DOHH2 (cell line): Measurements from ENCODE around the gene ESYT1.

ENCODE experiments used
- H3F3A ChIP-seq: fragments of 200-600 bp; sonication (generic), shearing (Covaris generic); 2 replicates; pipeline ENCODE4 v1.6.0; 2016; ENCODE audit warnings: antibody characterized with exemption, mild to moderate bottlenecking; ENCODE audit not compliant: control insufficient read depth, insufficient read depth
- H3K27ac ChIP-seq: fragments of 200-600 bp; sonication (generic); 2 replicates; pipeline ENCODE4 v1.5.1; 2014; ENCODE audit warnings: low read depth, mild to moderate bottlenecking, low read length, moderate library complexity
- H3K27me3 ChIP-seq: fragments of 200-600 bp; sonication (generic); 2 replicates; pipeline ENCODE4 v1.6.1; 2014; ENCODE audit warnings: mild to moderate bottlenecking, low read length, mixed read lengths; ENCODE audit not compliant: control insufficient read depth
- H3K36me3 ChIP-seq: fragments of 200-600 bp; sonication (generic); 2 replicates; pipeline ENCODE4 v1.6.1; 2014; ENCODE audit warnings: mild to moderate bottlenecking, low read length, moderate library complexity, mixed read lengths; ENCODE audit not compliant: control insufficient read depth
- H3K4me1 ChIP-seq: fragments of 200-600 bp; sonication (generic); 2 replicates; pipeline ENCODE4 v1.6.1; 2014; ENCODE audit warnings: mild to moderate bottlenecking, low read length, mixed read lengths; ENCODE audit not compliant: control insufficient read depth
- H3K4me2 ChIP-seq: fragments of 200-600 bp; sonication (generic); 2 replicates; pipeline ENCODE4 v1.6.0; 2014; ENCODE audit warnings: mild to moderate bottlenecking, low read length, moderate library complexity
- H3K4me3 ChIP-seq: fragments of 200-600 bp; sonication (generic); 2 replicates; pipeline ENCODE4 v1.5.1; 2014; ENCODE audit warnings: mild to moderate bottlenecking, low read length, mixed read lengths
- H3K79me2 ChIP-seq: fragments of 200-600 bp; sonication (generic); 2 replicates; pipeline ENCODE4 v1.6.1; 2014; ENCODE audit warnings: mild to moderate bottlenecking, low read length, mixed read lengths; ENCODE audit not compliant: control insufficient read depth
- H3K9me2 ChIP-seq: fragments of 200-600 bp; sonication (generic); replicated peaks from 2 replicates; pipeline ENCODE4 v1.6.1; 2014; ENCODE audit warnings: mild to moderate bottlenecking, low read length, mixed read lengths; ENCODE audit not compliant: control insufficient read depth
- H3K9me3 ChIP-seq: fragments of 200-600 bp; sonication (generic); 2 replicates; pipeline ENCODE4 v1.6.1; 2014; ENCODE audit warnings: antibody characterized with exemption, low read length, mixed read lengths; ENCODE audit not compliant: control insufficient read depth, insufficient read depth
- H4K20me1 ChIP-seq: fragments of 200-600 bp; sonication (generic); 2 replicates; pipeline ENCODE4 v1.6.0; 2014; ENCODE audit warnings: low read depth, mild to moderate bottlenecking, antibody characterized with exemption, low read length, moderate library complexity; ENCODE audit not compliant: control insufficient read depth, insufficient read depth
- EZH2phosphoT487 ChIP-seq: fragments of 200-600 bp; sonication (generic); IDR thresholded peaks from 2 replicates; pipeline ENCODE4 v1.6.1; 2017; ENCODE audit warnings: borderline replicate concordance, mild to moderate bottlenecking, antibody characterized with exemption, low read length, moderate library complexity, mixed read lengths
- TF ChIP-seq, protein P1 (sequence below): fragments of 200-600 bp; sonication (generic); IDR thresholded peaks from one replicate; pipeline ENCODE4 v1.5.1; 2014; ENCODE audit warnings: antibody characterized with exemption, mild to moderate bottlenecking, low read depth, low read length; ENCODE audit not compliant: poor library complexity, severe bottlenecking

The ESYT1 gene

DNA sequence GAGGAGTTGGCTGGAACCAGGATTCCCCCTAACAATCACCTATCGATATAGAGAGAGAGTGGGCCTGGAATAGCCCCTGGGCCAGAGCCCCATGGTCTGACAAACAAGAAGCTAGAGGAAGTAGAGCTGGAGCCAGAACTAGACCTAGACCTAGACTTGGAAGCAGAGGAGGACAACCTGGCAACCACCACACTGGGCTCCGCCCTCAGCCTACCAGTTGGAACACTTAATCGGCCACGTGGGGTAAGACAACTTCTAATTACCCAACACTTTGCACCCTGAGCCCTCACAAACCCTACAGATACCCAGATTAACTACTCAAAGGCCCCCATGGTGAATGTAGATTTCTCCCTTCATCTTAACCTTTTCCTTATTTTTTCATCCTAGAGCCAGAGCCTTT lies 28.3 kb upstream of the ESYT1 start:
- Histone ChIP-seq H3K9me3 (no peaks in the 10 kb centered on the region), H3K79me2 (peaks cover 15% of the 10 kb centered on the region), H4K20me1 (no peaks in the 10 kb centered on the region), H3K27ac (no peak overlapping the region), H3K4me1 (peaks cover 11% of the 10 kb centered on the region), H3K4me2 (no peak overlapping the region), H3K4me3 (no peak overlapping the region), H3K36me3 (peaks cover 4% of the 10 kb centered on the region), H3F3A (no peaks in the 10 kb centered on the region), H3K9me2 (no peaks in the 10 kb centered on the region), H3K27me3 (peaks cover 31% of the 10 kb centered on the region)
- no peak for TF ChIP-seq EZH2phosphoT487

DNA sequence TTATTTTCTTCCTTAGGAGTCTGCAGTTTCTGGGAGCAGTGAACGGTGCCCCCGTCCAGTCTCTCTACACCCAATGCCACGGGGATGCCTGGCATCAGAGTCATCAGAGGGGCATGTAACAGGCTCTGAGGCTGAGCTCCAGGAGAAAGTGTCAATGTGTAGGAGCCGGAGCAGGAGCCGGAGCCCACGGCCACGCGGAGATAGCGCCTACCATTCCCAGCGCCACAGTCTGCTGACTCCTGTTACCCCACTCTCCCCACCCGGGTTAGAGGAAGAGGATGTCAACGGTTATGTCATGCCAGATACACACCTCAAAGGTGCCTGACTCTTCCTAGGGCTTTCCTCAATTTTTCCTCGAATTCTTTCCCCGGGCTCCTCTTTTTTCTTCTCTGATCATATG lies 27.0 kb upstream of the ESYT1 start:
- peaks cover 17% of the 10 kb centered on the region for H3K36me3 ChIP-seq
- H3K4me1 ChIP-seq, result peaks cover 16% of the 10 kb centered on the region
- H4K20me1 ChIP-seq, result peaks cover 5% of the 10 kb centered on the region
- peaks cover 28% of the 10 kb centered on the region for H3K79me2 ChIP-seq
- H3K4me3 ChIP-seq, result no peak overlapping the region
- no peak for TF ChIP-seq EZH2phosphoT487
- no peaks in the 10 kb centered on the region for H3K9me3 ChIP-seq
- H3K4me2 ChIP-seq, result no peak overlapping the region
- H3K9me2 ChIP-seq, result no peaks in the 10 kb centered on the region
- peaks cover 5% of the 10 kb centered on the region for H3F3A ChIP-seq
- no peak overlapping the region for H3K27ac ChIP-seq
- peaks cover 20% of the 10 kb centered on the region for H3K27me3 ChIP-seq

DNA sequence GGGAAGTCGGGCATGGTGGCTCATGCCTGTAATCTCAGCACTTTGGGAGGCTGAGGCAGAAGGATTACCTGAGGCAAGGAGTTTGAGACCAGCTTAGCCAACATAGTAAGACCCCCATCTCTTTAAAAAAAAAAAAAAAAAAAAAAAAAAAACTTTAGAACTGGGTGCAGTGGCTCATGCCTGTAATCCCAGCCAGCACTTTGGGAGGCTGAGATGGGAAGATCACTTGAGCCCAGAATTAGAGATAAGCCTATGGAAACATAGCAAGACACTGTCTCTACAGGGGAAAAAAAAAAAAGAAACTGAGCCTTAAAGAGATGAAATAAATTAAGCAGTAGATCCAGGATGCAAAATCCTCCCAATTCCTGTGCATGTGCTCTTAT lies 25.4 kb upstream of the ESYT1 start:
- H3K36me3 ChIP-seq, result peaks cover 33% of the 10 kb centered on the region
- H3F3A ChIP-seq, result peaks cover 14% of the 10 kb centered on the region
- H3K4me2 ChIP-seq, result peak overlapping the region; percentile 77
- TF ChIP-seq, protein P1, sequence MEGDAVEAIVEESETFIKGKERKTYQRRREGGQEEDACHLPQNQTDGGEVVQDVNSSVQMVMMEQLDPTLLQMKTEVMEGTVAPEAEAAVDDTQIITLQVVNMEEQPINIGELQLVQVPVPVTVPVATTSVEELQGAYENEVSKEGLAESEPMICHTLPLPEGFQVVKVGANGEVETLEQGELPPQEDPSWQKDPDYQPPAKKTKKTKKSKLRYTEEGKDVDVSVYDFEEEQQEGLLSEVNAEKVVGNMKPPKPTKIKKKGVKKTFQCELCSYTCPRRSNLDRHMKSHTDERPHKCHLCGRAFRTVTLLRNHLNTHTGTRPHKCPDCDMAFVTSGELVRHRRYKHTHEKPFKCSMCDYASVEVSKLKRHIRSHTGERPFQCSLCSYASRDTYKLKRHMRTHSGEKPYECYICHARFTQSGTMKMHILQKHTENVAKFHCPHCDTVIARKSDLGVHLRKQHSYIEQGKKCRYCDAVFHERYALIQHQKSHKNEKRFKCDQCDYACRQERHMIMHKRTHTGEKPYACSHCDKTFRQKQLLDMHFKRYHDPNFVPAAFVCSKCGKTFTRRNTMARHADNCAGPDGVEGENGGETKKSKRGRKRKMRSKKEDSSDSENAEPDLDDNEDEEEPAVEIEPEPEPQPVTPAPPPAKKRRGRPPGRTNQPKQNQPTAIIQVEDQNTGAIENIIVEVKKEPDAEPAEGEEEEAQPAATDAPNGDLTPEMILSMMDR, result no peak
- no peak for TF ChIP-seq EZH2phosphoT487
- H3K9me2 ChIP-seq, result no peaks in the 10 kb centered on the region
- H3K4me3 ChIP-seq, result peak overlapping the region; percentile 100
- H3K4me1 ChIP-seq, result peaks cover 28% of the 10 kb centered on the region
- no peaks in the 10 kb centered on the region for H3K9me3 ChIP-seq
- peaks cover 44% of the 10 kb centered on the region for H3K79me2 ChIP-seq
- H3K27ac ChIP-seq, result no peak overlapping the region
- H4K20me1 ChIP-seq, result peaks cover 15% of the 10 kb centered on the region
- peaks cover 6% of the 10 kb centered on the region for H3K27me3 ChIP-seq

DNA sequence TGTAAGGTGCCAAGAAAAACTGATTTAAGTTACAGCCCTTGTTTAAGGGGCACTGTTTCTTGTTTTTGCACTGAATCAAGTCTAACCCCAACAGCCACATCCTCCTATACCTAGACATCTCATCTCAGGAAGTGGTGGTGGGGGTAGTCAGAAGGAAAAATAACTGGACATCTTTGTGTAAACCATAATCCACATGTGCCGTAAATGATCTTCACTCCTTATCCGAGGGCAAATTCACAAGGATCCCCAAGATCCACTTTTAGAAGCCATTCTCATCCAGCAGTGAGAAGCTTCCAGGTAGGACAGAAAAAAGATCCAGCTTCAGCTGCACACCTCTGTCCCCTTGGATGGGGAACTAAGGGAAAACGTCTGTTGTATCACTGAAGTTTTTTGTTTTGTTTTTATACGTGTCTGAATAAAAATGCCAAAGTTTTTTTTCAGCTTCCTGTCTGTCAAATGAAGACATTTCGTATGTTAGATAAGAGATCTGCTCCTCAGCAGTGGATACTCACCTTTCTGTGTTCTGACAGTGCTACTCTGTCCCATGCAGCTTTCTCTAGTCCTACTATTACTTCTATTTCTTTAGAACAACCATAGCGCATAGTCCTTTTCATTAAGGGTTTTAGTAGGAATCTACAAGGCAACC lies 24.9 kb upstream of the ESYT1 start:
- Histone ChIP-seq H3K27me3 (peaks cover 4% of the 10 kb centered on the region; the same call in 1 of the 2 replicates), H3K4me1 (peaks cover 28% of the 10 kb centered on the region), H3K9me2 (no peaks in the 10 kb centered on the region), H3K4me3 (peak overlapping the region; percentile 100), H3K4me2 (peak overlapping the region; percentile 77), H3F3A (peaks cover 19% of the 10 kb centered on the region), H3K79me2 (peaks cover 49% of the 10 kb centered on the region), H3K9me3 (no peaks in the 10 kb centered on the region), H4K20me1 (peaks cover 15% of the 10 kb centered on the region), H3K27ac (peak overlapping the region; percentile 49), H3K36me3 (peaks cover 38% of the 10 kb centered on the region)
- TF ChIP-seq, protein P1, result no peak
